Ishikawa (cell line): ENCODE results near the gene KSR2.

Source experiments
- CEBPB ChIP-seq: IDR thresholded peaks from 2 replicates; pipeline ENCODE4 v1.6.1; 2012
- EGR1 ChIP-seq: IDR thresholded peaks from 2 replicates; pipeline ENCODE4 v1.6.1; 2012
- EP300 ChIP-seq: IDR thresholded peaks from 2 replicates; pipeline ENCODE4 v1.6.1; 2012; ENCODE audit warnings: borderline replicate concordance
- FOXM1 ChIP-seq: IDR thresholded peaks from 2 replicates; pipeline ENCODE4 v1.6.1; 2012; ENCODE audit warnings: low read depth, borderline replicate concordance
- MAX ChIP-seq: IDR thresholded peaks from 2 replicates; pipeline ENCODE4 v1.6.1; 2012
- NFIC ChIP-seq: IDR thresholded peaks from 2 replicates; pipeline ENCODE4 v1.6.1; 2012
- RAD21 ChIP-seq: IDR thresholded peaks from 2 replicates; pipeline ENCODE4 v1.6.1; 2012; ENCODE audit warnings: low read depth
- REST ChIP-seq: IDR thresholded peaks from 2 replicates; pipeline ENCODE4 v1.6.1; 2012; ENCODE audit warnings: low read depth, mild to moderate bottlenecking
- TAF1 ChIP-seq: IDR thresholded peaks from 2 replicates; pipeline ENCODE4 v1.6.1; 2012; ENCODE audit warnings: low read depth, mild to moderate bottlenecking
- TCF12 ChIP-seq: IDR thresholded peaks from 2 replicates; pipeline ENCODE4 v1.6.1; 2012; ENCODE audit warnings: low read depth
- TEAD4 ChIP-seq: IDR thresholded peaks from 2 replicates; pipeline ENCODE4 v1.6.1; 2012
- YY1 ChIP-seq: IDR thresholded peaks from 2 replicates; pipeline ENCODE4 v1.6.1; 2012; ENCODE audit warnings: low read depth
- TF ChIP-seq, protein P1 (sequence below): IDR thresholded peaks from 2 replicates; pipeline ENCODE4 v1.6.1; 2012

DNA sequence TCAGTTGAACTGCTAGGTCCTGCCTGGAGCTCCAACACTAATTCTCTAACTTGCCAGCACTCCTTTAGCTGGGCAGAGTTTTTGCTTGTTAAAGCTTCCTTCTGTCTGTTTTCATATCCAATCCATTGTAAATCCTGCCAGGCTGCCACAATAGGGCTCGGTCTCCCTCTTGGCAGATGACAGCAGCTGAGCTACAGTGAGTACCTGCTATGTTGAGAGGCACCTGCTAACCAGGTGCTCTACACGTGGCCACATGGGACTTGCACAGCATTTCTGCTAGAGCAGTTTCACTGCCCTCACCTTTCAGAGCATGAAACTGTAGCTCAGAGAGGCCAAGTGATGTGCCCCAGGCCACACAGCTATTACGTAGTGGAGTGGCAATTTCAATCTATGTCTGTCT lies 500.8 kb downstream of the KSR2 start:
- TF ChIP-seq TAF1, result no peak
- no peak for TF ChIP-seq REST
- TF ChIP-seq EGR1, result no peak
- no peak for TF ChIP-seq MAX
- TF ChIP-seq FOXM1, result no peak
- TF ChIP-seq EP300, result no peak
- no peak for TF ChIP-seq RAD21
- TF ChIP-seq, protein P1, sequence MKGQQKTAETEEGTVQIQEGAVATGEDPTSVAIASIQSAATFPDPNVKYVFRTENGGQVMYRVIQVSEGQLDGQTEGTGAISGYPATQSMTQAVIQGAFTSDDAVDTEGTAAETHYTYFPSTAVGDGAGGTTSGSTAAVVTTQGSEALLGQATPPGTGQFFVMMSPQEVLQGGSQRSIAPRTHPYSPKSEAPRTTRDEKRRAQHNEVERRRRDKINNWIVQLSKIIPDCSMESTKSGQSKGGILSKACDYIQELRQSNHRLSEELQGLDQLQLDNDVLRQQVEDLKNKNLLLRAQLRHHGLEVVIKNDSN, result no peak
- no peak for TF ChIP-seq CEBPB
- TF ChIP-seq YY1, result no peak
- no peak for TF ChIP-seq TEAD4
- no peak for TF ChIP-seq TCF12
- TF ChIP-seq NFIC, result no peak
